K562 (cell line): ENCODE results near the gene SYVN1. TPM values are rescaled to one million over a fixed set of nuclear protein-coding genes. Genes with fewer than 3 reads are reported as not detected.

Experiments used
- ATAC-seq: fragments of 200-7000 bp; cut with Tn5 transposase; 3 replicates; pipeline ENCODE4 v1.9.1; 2020; ENCODE audit warnings: moderate library complexity
- BruUV-seq: library from RNA; stranded (reverse); fragments of 400-500 nt; replicated peaks from 2 replicates; lab custom pipeline; 2021; lab: Mats Ljungman, UMichigan
- CTCF ChIA-PET: fragments of 300-600 bp; formaldehyde crosslinking; extraction: SDS; loops from one replicate; lab custom pipeline; 2021; ENCODE audit warnings: low intra/inter-chr PET ratio; lab: Yijun Ruan, JAX
- POLR2A ChIA-PET: fragments of 300-600, 350-650 bp; sonication (Branson Sonifier 250); formaldehyde crosslinking; extraction: SDS; loops from one replicate; lab custom pipeline; 2021; ENCODE audit warnings: antibody characterized with exemption, inconsistent platforms; lab: Yijun Ruan, JAX
- DNase-seq, 4 experiments: peaks; one replicate each; pipeline versions ENCODE4 v3.0.0 to v3.0.0-alpha.2; 2011 to 2018; ENCODE audit warnings: low spot score in 3 of 4, mixed read lengths in 3 of 4; ENCODE audit errors: extremely low read depth in 1 of 4
- FAIRE-seq: peaks from 2 replicates; lab custom pipeline; 2011; peaks lifted over from hg19 to GRCh38; lab: Jason Lieb, UNC
- H2AFZ ChIP-seq: 2 replicates; pipeline ENCODE4 v1.6.0; 2011; ENCODE audit warnings: low read depth, low read length, control low read depth, inconsistent platforms
- H3K27ac ChIP-seq: fragments of 200-600 bp; 3 replicates; pipeline ENCODE4 v1.8.0; 2011; ENCODE audit warnings: low read depth, mild to moderate bottlenecking, control low read depth, inconsistent platforms, low read length, moderate library complexity, mixed read lengths; ENCODE audit errors: extremely low read depth
- H3K27me3 ChIP-seq, 2 experiments: fragments of 300-600 bp in 1 of 2; 2 replicates in 1 of 2; 3 replicates in 1 of 2; pipeline versions ENCODE4 v1.6.0 to v1.8.0; 2011; ENCODE audit warnings: inconsistent platforms in 2 of 2, low read length in 2 of 2, mild to moderate bottlenecking in 1 of 2, mixed read lengths in 1 of 2, moderate library complexity in 1 of 2; ENCODE audit not compliant: control insufficient read depth in 2 of 2, insufficient read depth in 2 of 2
- H3K36me3 ChIP-seq: fragments of 300-600 bp; 3 replicates; pipeline ENCODE4 v1.8.0; 2011; ENCODE audit warnings: mild to moderate bottlenecking, low read length, inconsistent platforms; ENCODE audit not compliant: control insufficient read depth, insufficient read depth
- H3K4me1 ChIP-seq, 2 experiments: fragments of 200-600 bp in 1 of 2; replicated peaks in 1 of 2; 2 replicates in 1 of 2; 3 replicates in 1 of 2; pipeline versions ENCODE4 v1.5.1 to v1.8.0; 2011; ENCODE audit warnings: inconsistent platforms in 2 of 2, low read length in 2 of 2, mild to moderate bottlenecking in 1 of 2, mixed read lengths in 1 of 2, moderate library complexity in 1 of 2; ENCODE audit not compliant: control insufficient read depth in 2 of 2, insufficient read depth in 2 of 2
- H3K4me2 ChIP-seq: 2 replicates; pipeline ENCODE4 v1.6.1; 2011; ENCODE audit warnings: low read length, control low read depth, inconsistent platforms, mixed read lengths; ENCODE audit not compliant: insufficient read depth
- H3K4me3 ChIP-seq: fragments of 200-600 bp; sonication (generic), shearing (Covaris generic); 2 replicates; pipeline ENCODE4 v1.5.1; 2016; ENCODE audit warnings: control low read depth, inconsistent platforms
- H3K79me2 ChIP-seq: fragments of 200-600 bp; 3 replicates; pipeline ENCODE4 v1.8.0; 2011; ENCODE audit warnings: low read length, inconsistent platforms; ENCODE audit not compliant: control insufficient read depth, insufficient read depth
- H3K9ac ChIP-seq, 2 experiments: 2 replicates each; pipeline versions ENCODE4 v1.6.0 to v1.6.1; 2011; ENCODE audit warnings: low read depth in 2 of 2, low read length in 2 of 2, control low read depth in 1 of 2, inconsistent platforms in 1 of 2, mild to moderate bottlenecking in 1 of 2, mixed read lengths in 1 of 2; ENCODE audit not compliant: insufficient read depth in 1 of 2
- H3K9me1 ChIP-seq: one replicate; pipeline ENCODE4 v1.6.0; 2011; ENCODE audit warnings: inconsistent platforms, mild to moderate bottlenecking, low read length, moderate library complexity; ENCODE audit not compliant: control insufficient read depth, insufficient read depth
- H3K9me3 ChIP-seq: replicated peaks from 2 replicates; pipeline ENCODE4 v1.5.1; 2011; ENCODE audit warnings: low read depth, low read length, inconsistent platforms; ENCODE audit not compliant: control insufficient read depth, insufficient read depth
- H4K20me1 ChIP-seq: replicated peaks from 2 replicates; pipeline ENCODE4 v1.6.1; 2011; ENCODE audit warnings: low read length, inconsistent platforms, mixed read lengths; ENCODE audit not compliant: control insufficient read depth, insufficient read depth
- CTBP1 ChIP-seq: fragments of 450-650 bp; IDR thresholded peaks from 2 replicates; pipeline ENCODE4 v1.6.1; 2016; ENCODE audit warnings: borderline replicate concordance
- MEF2A ChIP-seq: IDR thresholded peaks from 2 replicates; pipeline ENCODE4 v1.6.1; 2011; ENCODE audit warnings: low read depth, mild to moderate bottlenecking, low read length, moderate library complexity; ENCODE audit not compliant: control insufficient read depth
- PHTF2 ChIP-seq: fragments of 250-450 bp; sonication (Bioruptor Pico); IDR thresholded peaks from 2 replicates; pipeline ENCODE4 v1.5.0; 2021; ENCODE audit warnings: mild to moderate bottlenecking
- POLR2AphosphoS2 ChIP-seq: IDR thresholded peaks from 2 replicates; pipeline ENCODE4 v1.6.1; 2012; ENCODE audit warnings: low read length, improper control_type of control experiment
- TAF9B ChIP-seq: fragments of 450-650 bp; IDR thresholded peaks from 2 replicates; pipeline ENCODE4 v1.6.1; 2018; ENCODE audit warnings: mild to moderate bottlenecking; ENCODE audit not compliant: partially characterized antibody
- TRIM25 ChIP-seq: fragments of 450-650 bp; IDR thresholded peaks from 2 replicates; pipeline ENCODE4 v1.7.0; 2016; ENCODE audit warnings: borderline replicate concordance
- ZNF165 ChIP-seq: fragments of 250-450 bp; sonication (Bioruptor Pico); IDR thresholded peaks from 2 replicates; pipeline ENCODE4 v1.4.0; 2020; ENCODE audit warnings: borderline replicate concordance
- ZNF23 ChIP-seq: fragments of 250-450 bp; sonication (Bioruptor Pico); IDR thresholded peaks from 2 replicates; pipeline ENCODE4 v1.4.0; 2020; ENCODE audit warnings: mild to moderate bottlenecking
- ZNF253 ChIP-seq: fragments of 250-450 bp; sonication (Bioruptor Pico); conservative IDR thresholded peaks from 2 replicates; pipeline ENCODE4 v1.6.1; 2021; ENCODE audit warnings: mild to moderate bottlenecking
- ZNF551 ChIP-seq: fragments of 250-450 bp; sonication (Bioruptor Pico); IDR thresholded peaks from 2 replicates; pipeline ENCODE4 v1.5.0; 2021; ENCODE audit warnings: mild to moderate bottlenecking, moderate library complexity
- WGBS: fragments of 100-300 bp; shearing (Covaris generic); methylation state at CpG from one replicate; pipeline ENCODE4 v1.1.6; 2016; ENCODE audit warnings: low coverage, mixed read lengths; ENCODE audit not compliant: insufficient coverage; ENCODE audit errors: missing lambda C conversion rate; 5-methylcytosine and 5-hydroxymethylcytosine counted together
- in situ Hi-C: fragments of 300-500 bp; cut with MboI; formaldehyde crosslinking; loops from 4 replicates; pipeline ENCODE4 v1.15.0; 2018; ENCODE audit warnings: inconsistent platforms, mixed read lengths
- intact Hi-C: fragments of 100-400 bp; cut with micrococcal nuclease; formaldehyde crosslinking; loops from 2 replicates; pipeline ENCODE4 v1.14.2; 2022
- polyA plus RNA-seq, 8 experiments: library from polyadenylated mRNA; depleted of rRNA in 4 of 8; stranded (reverse) in 5 of 8; unstranded in 3 of 8; fragments of >200 nt; fragmentation: Nextera tagmentation in 2 of 8; fragmentation: Illumina TruSeq in 1 of 8; extraction: Ambion mirVana in 2 of 8; extraction: Trizol in 1 of 8; gene quantifications; 2 replicates each; pipeline versions ENCODE4 v1.2.1 to v1.2.3, GENCODE V29; 2011 to 2014; ENCODE audit warnings: inconsistent platforms in 1 of 8, missing spikeins in 1 of 8
- total RNA-seq, 7 experiments: library from RNA; depleted of rRNA in 6 of 7; stranded (reverse); fragments of >200 nt in 6 of 7; fragmentation: Illumina TruSeq in 2 of 7; extraction: Trizol in 2 of 7; gene quantifications; 2 replicates each; pipeline versions ENCODE4 v1.2.1 to v1.2.3, GENCODE V29; 2011 to 2021; ENCODE audit warnings: low replicate concordance in 1 of 7

Gene SYVN1
- total and polyA plus RNA-seq, 9 of the 15 experiments (the other 6 are each of a cell fraction or from before 2014, with no cell fraction given) = 0.41 to 47.4 (median 9.9) TPM

DNA sequence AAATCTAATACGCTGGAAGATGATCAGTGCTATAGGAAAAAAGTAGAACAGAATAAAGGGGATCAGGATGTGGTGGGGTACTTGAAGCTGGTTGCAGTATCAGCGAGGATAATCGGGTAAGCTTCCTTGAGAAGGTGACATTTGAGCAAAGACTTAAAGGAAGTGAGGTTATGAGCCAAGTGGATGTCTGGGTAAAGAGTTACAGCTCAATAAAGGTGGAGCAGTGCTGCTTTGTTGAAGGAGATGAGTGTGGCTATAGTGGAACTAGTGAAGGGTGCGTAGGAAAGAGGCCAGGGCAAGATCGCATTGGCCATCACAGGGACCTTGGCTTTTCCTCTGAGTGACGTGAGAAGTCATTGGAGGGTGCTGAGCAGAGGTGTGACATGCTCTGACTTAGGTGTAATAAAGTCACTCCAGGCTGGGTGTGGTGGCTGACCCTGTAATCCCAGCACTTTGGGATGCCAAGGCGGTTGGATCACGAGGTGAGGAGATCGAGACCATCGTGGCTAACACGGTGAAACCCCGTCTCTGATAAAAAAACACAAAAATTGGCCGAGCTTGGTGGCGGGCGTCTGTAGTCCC is 2.3 kb upstream of the SYVN1 start:
- Histone ChIP-seq H3K4me2 (no peak overlapping the region), H3K9me3 (no peaks in the 10 kb centered on the region), H3K36me3 (peaks cover 15% of the 10 kb centered on the region), H3K4me3 (no peak overlapping the region), H3K9ac (peak overlapping the region in 1 of 2 experiments; percentile 24; a peak in 1 of 4 replicates), H2AFZ (no peak overlapping the region), H3K27ac (no peak overlapping the region), H3K9me1 (peaks cover 4% of the 10 kb centered on the region), H4K20me1 (peaks cover 7% of the 10 kb centered on the region; the same call in 1 of the 2 replicates), H3K27me3 (no peaks in the 10 kb centered on the region; a peak in 1 of 5 replicates), H3K4me1 (peaks cover 21 to 43% of the 10 kb centered on the region in 2 experiments; a peak in 4 of 5 replicates), H3K79me2 (peaks cover 34% of the 10 kb centered on the region)
- TF ChIP-seq TRIM25 (no peak), ZNF23 (CRISPR knock-in tag) (no peak), POLR2AphosphoS2 (no peak), ZNF165 (CRISPR knock-in tag) (no peak), ZNF551 (CRISPR knock-in tag) (no peak), PHTF2 (CRISPR knock-in tag) (no peak), MEF2A (no peak), TAF9B (no peak), ZNF253 (CRISPR knock-in tag) (no peak), CTBP1 (no peak)
- ATAC-seq (no peak), FAIRE-seq (peak; percentile 29), DNase-seq (no peak)
- intact Hi-C loops = no loop called here
- ChIA-PET POLR2A (interaction anchor here (0.6 to 8.4 kb wide), 9 partner anchors 10 to 477 kb away, joined by 3 to 182 read pairs (median 9); partner anchors contain the start of genes CAPN1, FAU, MRPL49 and SPDYC), CTCF (no interaction called here)
- no TSS peak for BruUV-seq
- 84% methylated on average over 15 of the region's 15 CpGs for WGBS
- in situ Hi-C loops = no loop called here
